GM10266 (cell line): ENCODE data around the gene C19orf85.

Experiments
- DNase-seq: peaks from one replicate; pipeline ENCODE4 v3.0.0; 2012; ENCODE audit errors: extremely low spot score
- CTCF ChIP-seq: IDR thresholded peaks from 2 replicates; pipeline ENCODE4 v1.5.1; 2012; ENCODE audit warnings: mild to moderate bottlenecking, low read depth; ENCODE audit not compliant: control insufficient read depth, insufficient read depth; ENCODE audit errors: missing control alignments

Gene C19orf85

DNA sequence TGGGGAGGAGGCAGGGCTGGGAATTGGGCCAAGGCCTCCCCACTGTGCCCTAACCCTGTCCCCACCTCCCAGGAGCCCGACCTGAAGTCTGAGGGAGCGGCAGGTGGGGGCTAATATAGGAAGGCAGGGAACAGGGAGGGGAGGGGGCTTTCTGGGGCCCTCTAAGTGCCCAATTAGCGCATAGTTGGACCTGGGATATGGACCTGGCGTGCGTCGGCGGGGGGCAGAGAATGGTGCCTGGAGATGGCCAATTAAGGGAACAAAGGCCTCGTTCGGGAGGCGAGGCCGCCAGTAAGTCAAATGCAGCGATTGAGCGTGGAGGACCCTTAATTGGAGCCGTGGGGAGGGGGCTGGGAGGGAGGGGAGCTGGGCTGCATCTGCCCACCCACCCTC lies at the start of gene C19orf85:
TSS of gene C19orf85 (minus strand) at position 90 of the 393 bp plus-strand sequence. CDS start 197 bp downstream, outside the sequence.
- no peak for DNase-seq
- TF ChIP-seq CTCF, result no peak

- DNase-seq, result no peak
- no peak for TF ChIP-seq CTCF
Measured at GRCh38 chr19:55508120-55508519, 43.6 kb upstream of the C19orf85 start.

DNA sequence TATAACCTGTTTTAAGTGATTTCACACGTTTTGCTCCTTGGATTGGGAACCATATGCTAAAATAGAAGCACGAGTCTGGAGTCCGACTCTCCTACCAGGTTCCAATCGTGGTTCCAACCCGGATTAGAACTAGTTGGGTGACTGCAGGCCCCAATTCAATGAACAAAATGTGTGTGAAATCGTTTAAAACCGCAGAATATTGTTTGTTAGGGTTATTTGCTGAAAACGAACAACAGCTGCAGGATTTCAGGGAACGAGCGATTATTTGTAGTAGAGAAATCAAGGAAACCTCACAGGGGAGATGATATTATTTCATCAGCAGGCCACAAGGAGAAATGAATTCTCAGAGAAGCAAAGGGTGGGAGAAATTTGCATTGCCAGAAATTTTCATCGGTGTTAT lies 40.4 kb upstream of the C19orf85 start:
- TF ChIP-seq CTCF, result no peak
- no peak for DNase-seq

GRCh38 chr19:55504252-55504603 lies 39.7 kb upstream of the C19orf85 start:
- no peak for TF ChIP-seq CTCF
- no peak for DNase-seq

- DNase-seq, result peak; percentile 98
- peak; percentile 99 for TF ChIP-seq CTCF
Measured at GRCh38 chr19:55503502-55504251, 39.1 kb upstream of the C19orf85 start.

DNA sequence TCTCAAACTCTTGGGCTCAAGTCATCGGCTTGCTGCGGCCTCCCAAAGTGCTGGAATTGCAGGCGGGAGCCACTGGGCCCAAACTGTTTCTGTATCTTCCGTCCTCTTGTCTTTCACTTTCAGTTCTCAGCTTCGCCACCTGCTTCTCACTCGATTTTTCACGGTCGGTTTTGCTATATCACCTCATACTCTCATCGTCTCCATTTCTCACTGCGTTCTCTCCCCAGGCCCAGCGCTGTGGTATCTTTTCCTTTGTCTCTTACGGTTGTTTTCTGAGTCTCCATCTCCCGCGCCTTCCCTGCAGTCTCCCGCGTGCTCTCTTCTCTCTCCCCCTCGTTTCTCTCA lies 38.6 kb upstream of the C19orf85 start:
- TF ChIP-seq CTCF, result no peak
- no peak for DNase-seq

DNA sequence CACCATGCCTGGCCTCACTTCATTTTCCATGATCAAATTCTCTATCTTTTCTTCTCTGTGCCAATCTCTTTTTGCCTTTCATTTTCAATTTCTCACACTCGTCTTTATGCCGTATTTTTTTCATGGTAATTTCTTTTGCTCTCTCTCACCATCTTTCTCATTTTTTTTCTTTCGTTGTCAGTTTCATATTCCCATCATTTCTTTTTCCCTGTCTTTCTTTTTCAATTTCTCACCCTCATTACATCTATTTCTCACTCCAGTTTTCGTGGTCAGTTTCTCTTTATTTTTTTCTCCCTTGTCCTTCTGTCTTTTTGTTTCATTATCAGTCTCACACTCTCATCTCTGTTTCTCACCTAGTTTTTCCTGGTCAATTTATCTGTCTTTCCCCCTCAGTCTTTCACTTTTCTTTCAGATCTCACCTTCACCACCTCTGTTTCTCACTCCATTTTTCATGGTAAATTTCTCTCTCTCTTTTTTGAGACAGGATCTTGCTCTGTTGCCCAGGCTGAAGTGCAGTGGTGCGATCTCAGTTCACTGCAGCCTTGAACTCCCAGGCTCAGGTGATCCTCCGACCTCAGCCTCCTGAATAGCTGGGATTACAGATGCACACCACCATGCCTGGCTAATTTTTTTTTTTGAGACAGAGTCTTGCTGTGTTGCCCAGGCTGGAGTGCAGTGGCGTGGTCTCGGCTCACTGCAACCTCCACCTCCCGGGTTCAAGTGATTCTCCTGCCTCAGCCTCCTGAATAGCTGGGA lies 37.8 kb upstream of the C19orf85 start:
- DNase-seq, result no peak
- TF ChIP-seq CTCF, result no peak
